HG02642 (cell line): Measurements from ENCODE around the gene TRH.
"Not testable (repeated sequence)": the region's sequence is repeated elsewhere in the genome, so short reads cannot be mapped to it uniquely, and the experiment has no call there.

Source experiments
- ATAC-seq: cut with Tn5 transposase; IDR thresholded peaks from one replicate; pipeline ENCODE4 v1.9.1; 2021; ENCODE audit warnings: mild to moderate bottlenecking; ENCODE audit not compliant: unreplicated experiment, poor library complexity

The TRH gene

GRCh38 chr3:130002666-130003598 lies 28.4 kb downstream of the TRH start:
- not testable (repeated sequence) for ATAC-seq

DNA sequence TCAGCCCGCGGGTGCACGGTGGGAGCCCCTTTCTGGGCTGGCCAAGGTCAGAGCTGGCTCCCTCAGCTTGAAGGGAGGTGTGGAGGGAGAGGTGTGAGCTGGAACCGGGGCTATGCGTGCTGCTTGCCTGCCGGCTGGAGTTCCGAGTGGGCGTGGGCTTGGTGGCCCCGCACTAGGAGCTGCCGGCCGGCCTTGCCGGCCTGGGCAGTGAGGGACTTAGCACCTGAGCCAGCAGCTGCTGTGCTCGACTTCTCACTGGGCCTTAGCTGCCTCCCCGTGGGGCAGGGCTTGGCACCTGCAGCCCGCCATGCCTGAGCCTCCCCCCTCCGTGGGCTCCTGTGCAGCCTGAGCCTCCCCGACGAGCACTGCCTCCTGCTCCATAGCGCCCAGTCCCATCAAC lies 36.0 kb downstream of the TRH start:
- no peak for ATAC-seq

GRCh38 chr3:130012108-130012507 lies 37.6 kb downstream of the TRH start:
- not testable (repeated sequence) for ATAC-seq

DNA sequence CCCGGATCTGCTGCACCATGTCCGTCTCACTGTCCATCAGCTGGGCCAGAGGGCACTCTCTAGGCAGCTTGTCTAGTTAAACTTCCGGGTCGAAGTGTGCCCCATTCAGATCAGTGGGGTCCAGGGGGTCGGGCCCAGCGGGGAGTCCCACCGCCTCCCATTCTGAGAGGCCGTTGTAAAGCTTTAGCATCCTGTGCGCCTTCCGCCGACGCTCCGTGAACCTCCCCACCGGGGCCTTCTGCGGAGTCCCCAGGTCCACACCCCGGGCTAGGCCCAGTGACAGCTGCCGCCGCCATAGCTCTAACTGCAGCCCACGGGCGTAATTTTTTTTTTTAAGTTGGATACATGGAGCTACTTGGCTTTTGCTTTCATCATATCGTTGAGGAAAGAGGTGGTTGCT lies 38.7 kb downstream of the TRH start:
- ATAC-seq = not testable (repeated sequence)

- ATAC-seq = no peak
These were observed 40.0 kb downstream of the TRH start for GRCh38 chr3:130014526-130014925.

DNA sequence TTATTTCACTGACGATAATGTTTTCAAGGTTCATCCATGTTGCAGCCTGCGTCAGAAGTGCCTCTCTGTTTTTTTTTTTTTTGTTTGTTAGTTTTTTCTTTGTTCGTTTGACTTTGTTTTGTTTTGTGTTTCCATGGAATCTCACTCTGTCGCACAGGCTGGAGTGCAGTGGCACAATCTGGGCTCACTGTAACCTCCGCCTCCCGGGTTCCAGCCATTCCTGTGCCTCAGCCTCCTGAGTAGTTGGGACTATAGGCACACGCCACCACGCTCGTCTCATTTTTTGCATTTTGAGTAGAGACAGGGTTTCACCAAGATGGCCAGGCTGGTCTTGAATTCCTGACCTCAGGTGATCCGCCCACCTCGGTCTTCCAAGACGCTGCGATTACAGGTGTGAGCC lies 43.1 kb downstream of the TRH start:
- not testable (repeated sequence) for ATAC-seq

DNA sequence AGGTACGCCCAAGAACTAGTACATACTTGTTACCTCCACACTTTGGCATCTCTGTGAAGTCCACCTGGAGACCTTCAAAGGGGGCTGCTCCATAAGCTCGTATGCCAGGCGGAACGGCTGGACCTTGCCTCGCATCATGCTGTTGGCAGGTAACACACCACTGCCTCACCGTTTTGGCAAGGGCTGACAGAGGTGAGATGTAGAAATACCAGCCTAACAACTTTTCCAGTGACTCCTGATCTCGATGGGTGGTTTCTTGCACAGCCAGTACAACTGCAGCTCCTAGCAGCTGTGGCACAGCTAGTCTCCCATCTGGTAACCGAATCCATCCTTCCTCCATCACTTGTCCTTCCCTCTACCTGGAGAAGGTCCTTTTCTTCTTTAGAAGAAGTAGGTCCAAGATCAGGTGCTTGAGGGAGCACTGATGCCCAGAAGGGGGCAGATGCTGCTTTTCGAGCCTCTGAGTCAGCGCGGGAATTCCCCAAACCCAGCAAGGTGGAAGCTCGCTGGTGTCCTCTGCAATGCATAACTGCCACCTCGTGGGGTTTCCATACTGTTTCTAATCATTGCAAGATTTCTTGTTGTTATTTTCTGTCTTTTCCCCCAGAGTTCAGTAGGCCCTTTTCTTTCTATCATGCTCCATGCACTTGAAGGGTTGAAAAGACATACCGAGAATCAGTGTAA lies 51.8 kb downstream of the TRH start:
- ATAC-seq = not testable (repeated sequence)

DNA sequence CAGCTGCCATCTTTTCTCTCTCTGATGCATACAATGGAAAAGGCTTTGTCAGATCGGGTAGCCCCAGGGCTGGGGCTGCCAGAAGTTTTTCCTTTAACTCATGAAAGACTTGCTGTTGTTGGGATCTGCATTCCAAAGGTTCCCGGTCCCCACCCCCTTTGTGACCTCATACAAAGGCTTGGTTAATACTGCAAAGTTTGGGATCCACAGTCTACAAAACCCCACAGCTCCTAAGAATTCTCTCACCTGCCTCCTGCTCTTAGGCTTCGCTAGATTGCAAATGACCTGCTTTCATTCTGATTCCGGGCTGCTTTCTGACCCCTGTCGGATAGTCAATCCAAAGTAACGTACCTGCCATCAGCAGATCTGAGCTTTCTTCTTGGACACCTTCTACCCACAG lies 52.9 kb downstream of the TRH start:
- not testable (repeated sequence) for ATAC-seq
